ENCODE results near the gene PKD1L1. TPM values are rescaled to one million over a fixed set of nuclear protein-coding genes. Genes with fewer than 3 reads are reported as not detected.

Gene PKD1L1
- polyA plus RNA-seq, 2 of the 4 experiments (the other 2 are of a cell fraction), result 0.21 TPM

- TF ChIP-seq BHLHE40 (IDR thresholded peaks at IDR 0.05; ENCODE audit: low read depth, low read length), result no peak
Measured at GRCh38 chr7:47832105-47832715, 116.1 kb downstream of the PKD1L1 start (continued).

GRCh38 chr7:47830015-47830414 lies 118.3 kb downstream of the PKD1L1 start:
- FAIRE-seq (no peak), ATAC-seq (no peak), DNase-seq (ENCODE audit: low read depth in 1 of 2, low spot score in 1 of 2) (no peak)
- 72% methylated on average over 5 of the region's 5 CpGs for WGBS (ENCODE audit: missing lambda C conversion rate)
- Histone ChIP-seq H3K4me1 (no peaks in the 10 kb centered on the region), H3K4me3 (no peak overlapping the region), H3K4me2 (no peak overlapping the region), H3K27ac (no peak overlapping the region), H3K9me3 (no peaks in the 10 kb centered on the region)
- ChIA-PET POLR2A (no interaction called here), CTCF (interaction anchor here (1.0 to 1.5 kb wide), 4 partner anchors 11 to 563 kb away, joined by 3 to 6 read pairs (median 4); no protein-coding TSS in a partner anchor)
- TF ChIP-seq SREBF2 (IDR thresholded peaks at IDR 0.05), result no peak
- no peak for TF ChIP-seq POLR2AphosphoS2 (conservative IDR thresholded peaks at IDR 0.05; ENCODE audit: low read length)
- TF ChIP-seq CTCF (IDR thresholded peaks at IDR 0.05), result no peak
- TF ChIP-seq RNF2 (IDR thresholded peaks at IDR 0.05; ENCODE audit: borderline replicate concordance, low read depth), result no peak

DNA sequence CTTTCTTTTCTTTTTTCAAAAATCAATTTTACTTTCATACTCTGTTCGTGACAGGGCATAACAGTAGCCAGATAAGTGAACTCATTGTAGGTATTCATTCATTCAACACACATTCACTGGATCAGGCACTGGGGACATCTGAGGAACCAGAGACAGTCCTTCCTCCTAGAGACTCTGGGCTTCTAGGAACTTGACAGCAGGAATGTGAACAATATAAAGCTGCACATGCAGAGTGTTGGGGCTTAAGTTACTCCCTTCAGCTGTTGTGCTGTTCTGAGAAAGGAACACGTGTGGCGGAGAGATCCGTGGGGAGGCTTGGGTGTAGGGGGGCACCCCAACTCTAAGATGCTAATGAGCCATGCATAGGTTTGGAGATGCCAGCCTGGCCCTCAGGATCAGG lies 120.4 kb downstream of the PKD1L1 start:
- Histone ChIP-seq H3K4me3 (no peak overlapping the region), H3K9me3 (no peaks in the 10 kb centered on the region), H3K4me1 (no peaks in the 10 kb centered on the region), H3K27ac (no peak overlapping the region), H3K4me2 (no peak overlapping the region)
- 90% methylated on average over 4 of the region's 4 CpGs for WGBS (ENCODE audit: missing lambda C conversion rate)
- FAIRE-seq (no peak), DNase-seq (ENCODE audit: low read depth in 1 of 2, low spot score in 1 of 2) (no peak), ATAC-seq (no peak)
- POLR2A ChIA-PET, result no interaction called here
- TF ChIP-seq, protein P1, sequence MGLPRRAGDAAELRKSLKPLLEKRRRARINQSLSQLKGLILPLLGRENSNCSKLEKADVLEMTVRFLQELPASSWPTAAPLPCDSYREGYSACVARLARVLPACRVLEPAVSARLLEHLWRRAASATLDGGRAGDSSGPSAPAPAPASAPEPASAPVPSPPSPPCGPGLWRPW (IDR thresholded peaks at IDR 0.05), result no peak
- TF ChIP-seq CHD4 (IDR thresholded peaks at IDR 0.05; ENCODE audit: borderline replicate concordance), result no peak
- TF ChIP-seq MAFK (IDR thresholded peaks at IDR 0.05; ENCODE audit: partially characterized antibody), result no peak
- no peak for TF ChIP-seq NR3C1 (IDR thresholded peaks at IDR 0.05)
- no peak for TF ChIP-seq MYC (IDR thresholded peaks at IDR 0.05; ENCODE audit: borderline replicate concordance, low read length)
- no peak for TF ChIP-seq TP53 (CRISPR knock-in tag; IDR thresholded peaks at IDR 0.05)
- CTCF ChIA-PET, result interaction anchor here (1.0 kb wide), 1 partner anchor 9 kb away, joined by 3 read pairs; no protein-coding TSS in a partner anchor

GRCh38 chr7:47827351-47827756 lies 120.9 kb downstream of the PKD1L1 start:
- 81% methylated on average over 6 of the region's 8 CpGs for WGBS (ENCODE audit: missing lambda C conversion rate)
- no peak for TF ChIP-seq ZFP36 (IDR thresholded peaks at IDR 0.05; ENCODE audit: borderline replicate concordance, partially characterized antibody)
- TF ChIP-seq KDM5A (IDR thresholded peaks at IDR 0.05), result no peak
- TF ChIP-seq HEYL (CRISPR knock-in tag; IDR thresholded peaks at IDR 0.05), result no peak
- TF ChIP-seq, protein P1 (IDR thresholded peaks at IDR 0.05), result no peak
- no peak for TF ChIP-seq HMGXB4 (CRISPR knock-in tag; IDR thresholded peaks at IDR 0.05; ENCODE audit: borderline replicate concordance)
- TF ChIP-seq GATA3 (IDR thresholded peaks at IDR 0.05; ENCODE audit: borderline replicate concordance), result no peak
- TF ChIP-seq SMC3 (IDR thresholded peaks at IDR 0.05), result no peak
- TF ChIP-seq RNF2 (IDR thresholded peaks at IDR 0.05; ENCODE audit: borderline replicate concordance, low read depth), result no peak
- no peak for TF ChIP-seq NFE2L2 (conservative IDR thresholded peaks at IDR 0.05; ENCODE audit: low read length)
- no peak for TF ChIP-seq FOSL2 (IDR thresholded peaks at IDR 0.05)
- TF ChIP-seq FOSL2 (CRISPR knock-in tag; IDR thresholded peaks at IDR 0.05), result no peak
- no peak for FAIRE-seq
- H3K27ac ChIP-seq, result no peak overlapping the region
- DNase-seq (ENCODE audit: low read depth in 1 of 2, low spot score in 1 of 2), result no peak
- H3K9me3 ChIP-seq, result no peaks in the 10 kb centered on the region
- ChIA-PET POLR2A (no interaction called here), CTCF (interaction anchor here (0.9 to 1.7 kb wide), 3 partner anchors 17 to 561 kb away, joined by 3 to 7 read pairs (median 4); no protein-coding TSS in a partner anchor)
- no peaks in the 10 kb centered on the region for H3K4me1 ChIP-seq
- H3K4me2 ChIP-seq, result no peak overlapping the region
- no peak for ATAC-seq
- no peak overlapping the region for H3K4me3 ChIP-seq
